IPS-NIHi7 (cell line): ENCODE results near the gene PIK3R6.
"Not testable (repeated sequence)": the region's sequence is repeated elsewhere in the genome, so short reads cannot be mapped to it uniquely, and the experiment has no call there.

ENCODE experiments used
- DNase-seq: peaks from one replicate; pipeline ENCODE4 v3.0.0; 2012; ENCODE audit warnings: mixed read lengths; ENCODE audit errors: extremely low spot score

Gene PIK3R6

DNA sequence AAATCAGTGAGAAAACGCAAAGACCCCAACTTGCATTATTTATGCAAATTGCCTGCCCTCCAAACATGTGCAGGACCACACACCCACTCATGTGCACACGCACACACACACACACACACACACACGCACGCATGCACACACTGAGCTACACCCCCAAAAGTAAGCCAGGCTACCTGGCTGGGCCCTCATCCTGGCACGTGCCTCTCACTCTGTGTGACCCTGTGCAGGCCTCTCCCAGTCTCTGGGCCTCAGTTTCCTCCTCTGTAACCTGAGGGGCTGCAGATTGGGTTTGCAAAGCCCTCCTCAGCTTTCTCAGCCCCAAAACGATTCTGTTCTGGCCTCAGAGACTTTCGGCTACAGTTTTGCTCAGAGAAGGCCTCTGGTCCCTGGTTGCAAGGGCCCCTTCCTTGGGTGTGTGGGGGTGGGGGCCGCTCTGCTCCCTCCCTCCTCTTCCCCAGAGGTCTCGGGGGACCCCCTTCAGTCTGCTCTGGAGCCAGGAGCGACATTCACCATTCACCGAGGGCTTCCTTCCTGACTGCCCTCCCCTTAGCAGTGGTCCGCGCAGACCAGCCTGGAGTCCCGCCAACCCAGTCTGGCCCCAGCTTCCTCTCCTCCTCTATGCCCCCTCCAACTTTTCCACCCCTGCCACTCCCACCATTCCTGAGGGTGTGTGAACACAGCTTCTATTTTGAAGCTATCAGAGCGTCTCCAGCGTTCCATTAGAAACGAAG is 5.4 kb upstream of the PIK3R6 start:
- no peak for DNase-seq

DNA sequence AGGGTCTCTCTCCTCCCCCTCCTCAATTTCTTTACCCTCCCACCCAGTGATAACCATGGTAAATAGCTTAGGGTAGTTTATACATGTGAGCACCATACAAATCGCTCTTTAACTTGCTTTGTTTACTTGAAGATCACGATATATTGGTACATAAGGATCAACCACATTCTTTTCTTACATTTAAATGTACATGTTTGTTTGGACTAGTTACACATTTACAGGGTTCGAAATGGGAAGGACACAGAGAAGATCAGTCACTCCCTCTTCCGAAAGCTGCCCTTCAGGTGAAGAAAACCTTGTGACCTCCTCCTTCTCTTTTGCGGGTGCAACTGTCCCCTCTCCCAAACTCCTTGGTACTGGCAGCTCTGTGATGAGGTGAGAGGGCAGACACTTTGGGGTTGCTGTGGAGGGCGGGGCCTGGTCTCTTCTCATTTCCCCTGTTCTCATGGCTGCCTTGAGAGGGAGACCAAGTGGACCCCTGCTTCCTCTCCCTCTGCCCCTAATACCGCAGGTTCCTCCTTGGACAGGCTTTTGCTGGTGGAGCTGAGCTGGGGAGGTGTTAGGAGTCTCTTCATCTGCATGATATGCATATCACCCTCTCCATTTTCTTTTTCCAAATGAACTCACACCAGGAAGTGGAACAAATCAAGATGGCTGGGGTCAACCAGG is 4.7 kb upstream of the PIK3R6 start:
- no peak for DNase-seq

DNA sequence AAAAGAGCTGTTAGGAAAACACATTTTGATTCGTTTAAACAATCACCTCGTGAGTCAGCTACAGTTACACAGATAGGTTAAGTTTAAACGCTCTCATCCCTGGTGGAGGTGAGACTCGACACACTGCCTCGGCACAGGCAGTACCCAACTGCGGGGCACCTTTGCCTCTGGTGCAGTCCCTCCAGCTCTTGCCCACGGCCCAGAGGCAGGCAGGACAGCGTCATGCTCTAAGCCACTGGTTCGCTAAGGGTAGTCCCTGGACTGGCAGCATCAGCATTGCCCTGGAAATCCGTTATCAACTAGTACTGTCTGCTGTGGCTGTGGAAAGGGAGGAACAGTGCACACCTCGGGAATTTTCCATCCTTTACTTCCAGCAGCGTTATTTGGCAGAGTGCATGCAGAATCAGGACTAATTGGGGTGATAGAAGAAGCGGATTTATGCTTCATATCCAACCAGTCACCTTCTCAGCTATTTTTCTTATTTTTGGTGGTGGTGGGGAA is 3.7 kb upstream of the PIK3R6 start:
- no peak for DNase-seq

DNA sequence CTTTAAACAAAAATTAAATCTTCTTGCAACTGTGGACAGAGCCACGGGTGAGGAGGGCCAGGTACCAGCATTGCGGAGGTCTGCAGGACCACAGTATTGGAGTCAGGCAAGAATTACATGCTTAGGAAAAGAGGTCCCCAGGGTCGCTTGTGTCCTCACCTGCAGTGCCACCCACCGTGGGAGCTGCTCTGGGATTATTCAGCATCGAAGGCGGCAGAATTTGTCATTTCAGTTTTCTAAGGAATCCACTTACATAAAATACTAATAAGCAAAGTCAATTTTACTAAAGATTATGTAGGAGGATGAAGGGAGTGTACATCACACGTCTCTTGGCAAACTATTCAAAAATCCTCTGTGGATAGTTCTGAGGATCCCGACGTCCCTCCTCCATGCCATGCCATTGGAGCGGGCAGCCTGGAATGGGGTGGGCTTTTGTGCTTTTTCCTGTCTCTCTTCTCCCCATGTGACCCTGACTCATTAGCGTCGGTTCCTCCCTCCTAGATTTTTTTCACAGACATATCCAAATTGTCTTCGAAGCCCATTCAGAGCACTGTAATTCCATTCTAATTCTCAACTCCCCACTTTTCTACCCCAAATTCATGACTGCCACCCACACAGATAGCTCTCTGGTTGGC is 3.0 kb upstream of the PIK3R6 start:
- no peak for DNase-seq

DNA sequence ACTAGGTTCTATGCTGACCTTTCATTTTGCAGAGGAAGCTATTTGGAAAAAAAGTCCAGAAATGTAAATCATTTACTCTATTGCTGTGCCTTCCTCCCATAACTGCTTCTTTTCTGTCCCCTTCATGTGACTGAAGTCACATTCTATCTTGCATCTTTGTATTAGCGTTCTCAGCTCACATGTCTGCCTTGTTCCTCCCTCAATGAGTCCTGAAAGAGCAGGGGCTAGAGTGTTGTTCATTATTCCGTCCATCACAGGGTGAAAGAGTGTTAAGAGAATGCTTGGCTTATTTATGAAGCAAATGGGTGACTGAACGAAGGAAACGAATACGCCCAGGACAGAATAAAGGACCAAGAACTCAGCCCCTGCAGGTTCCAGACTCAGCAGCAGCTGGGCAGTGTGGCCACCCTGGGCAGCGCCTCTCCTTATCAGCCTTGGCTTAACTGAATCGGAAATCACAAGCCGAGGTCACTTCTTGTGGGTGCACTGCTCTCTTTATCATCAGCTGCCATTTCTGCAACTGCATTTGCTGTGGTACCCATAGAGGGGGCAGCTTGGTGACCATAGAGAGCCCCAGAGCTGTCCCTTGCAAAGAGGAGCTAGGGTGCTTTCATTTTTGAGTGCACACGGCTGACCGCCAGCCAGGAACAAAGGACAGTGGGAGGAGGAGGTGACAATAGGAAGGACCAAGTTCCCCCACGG is 1.8 kb upstream of the PIK3R6 start:
- DNase-seq = no peak

DNA sequence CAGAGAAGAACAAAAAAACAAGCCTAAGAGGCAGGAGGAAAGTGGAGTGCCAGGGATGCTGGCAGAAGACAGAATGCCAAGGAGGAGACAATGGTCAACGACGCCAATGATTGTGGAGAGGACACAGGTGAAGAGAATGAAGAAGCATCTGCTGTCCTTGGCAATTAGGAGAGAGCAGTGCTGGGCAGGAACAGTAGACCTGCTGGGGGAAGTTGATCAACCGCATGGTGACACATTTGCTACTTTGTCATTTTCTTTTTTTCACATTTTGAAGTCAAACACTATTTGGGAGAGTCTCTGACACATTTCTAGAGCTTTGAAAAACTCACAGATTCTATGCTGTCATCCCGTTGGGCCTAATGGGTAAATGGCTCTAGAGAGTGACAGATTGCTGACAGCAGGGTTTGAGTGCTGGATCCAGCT is 1.1 kb upstream of the PIK3R6 start:
- DNase-seq = no peak

DNA sequence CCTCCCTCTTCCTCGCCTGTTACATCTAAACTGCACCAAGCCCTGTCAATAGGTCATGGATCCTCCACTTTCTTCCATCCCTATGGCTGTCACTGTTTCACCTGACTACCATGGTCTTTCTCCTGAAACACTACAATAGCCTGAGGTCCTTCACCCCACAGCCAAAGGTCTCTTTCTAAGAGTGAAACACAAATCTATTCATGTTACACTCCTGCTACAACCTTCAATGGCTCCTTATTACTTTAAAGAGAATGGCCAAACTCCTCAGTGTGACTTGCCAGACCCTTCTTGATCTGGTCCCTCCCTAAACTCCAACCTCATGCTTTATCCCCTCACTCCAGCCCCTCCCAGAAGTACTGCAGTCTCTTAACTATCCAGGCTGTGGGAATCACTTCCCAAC is 618 bp upstream of the PIK3R6 start:
- no peak for DNase-seq

DNA sequence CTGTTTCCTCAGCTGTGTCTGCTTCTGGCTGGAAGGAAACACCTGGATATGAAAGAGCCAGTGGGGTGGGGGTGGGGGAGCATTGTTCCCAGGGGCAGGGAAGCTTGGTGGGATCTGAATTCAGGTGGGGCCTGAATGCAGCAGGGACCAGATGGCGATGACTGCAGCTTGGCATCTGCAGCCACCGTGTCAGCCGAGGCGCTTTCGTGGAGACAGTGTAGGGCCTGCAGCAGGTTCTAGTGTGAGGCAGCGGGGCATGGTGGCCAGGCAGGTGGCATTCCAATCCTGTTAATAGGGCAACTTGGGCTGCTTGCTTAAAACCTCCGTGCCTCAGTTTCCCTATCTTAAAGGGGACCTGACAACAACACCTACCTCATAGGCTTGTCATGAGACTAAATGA is 1.7 kb downstream of the PIK3R6 start:
- DNase-seq = no peak

DNA sequence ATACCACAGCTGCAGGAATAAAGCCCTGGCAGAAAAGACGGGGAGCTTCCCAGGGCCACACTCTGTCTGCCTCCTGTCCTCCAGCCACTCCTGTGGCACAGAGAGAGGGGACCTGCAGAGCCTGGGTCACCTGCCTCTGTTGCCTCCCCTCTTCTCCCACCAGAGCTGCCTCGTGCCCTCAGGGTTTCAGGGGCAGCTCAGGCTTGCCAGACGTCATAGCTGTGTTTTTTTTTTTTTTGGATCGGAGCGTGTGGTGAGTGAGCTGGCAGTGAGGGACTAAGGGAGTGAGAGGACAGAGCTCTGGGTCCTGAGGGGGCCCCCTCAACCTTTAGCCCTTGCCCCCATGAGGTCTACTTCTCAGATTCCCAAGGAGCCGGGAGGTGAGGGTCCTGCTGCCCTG is 2.1 kb downstream of the PIK3R6 start:
- DNase-seq = no peak

DNA sequence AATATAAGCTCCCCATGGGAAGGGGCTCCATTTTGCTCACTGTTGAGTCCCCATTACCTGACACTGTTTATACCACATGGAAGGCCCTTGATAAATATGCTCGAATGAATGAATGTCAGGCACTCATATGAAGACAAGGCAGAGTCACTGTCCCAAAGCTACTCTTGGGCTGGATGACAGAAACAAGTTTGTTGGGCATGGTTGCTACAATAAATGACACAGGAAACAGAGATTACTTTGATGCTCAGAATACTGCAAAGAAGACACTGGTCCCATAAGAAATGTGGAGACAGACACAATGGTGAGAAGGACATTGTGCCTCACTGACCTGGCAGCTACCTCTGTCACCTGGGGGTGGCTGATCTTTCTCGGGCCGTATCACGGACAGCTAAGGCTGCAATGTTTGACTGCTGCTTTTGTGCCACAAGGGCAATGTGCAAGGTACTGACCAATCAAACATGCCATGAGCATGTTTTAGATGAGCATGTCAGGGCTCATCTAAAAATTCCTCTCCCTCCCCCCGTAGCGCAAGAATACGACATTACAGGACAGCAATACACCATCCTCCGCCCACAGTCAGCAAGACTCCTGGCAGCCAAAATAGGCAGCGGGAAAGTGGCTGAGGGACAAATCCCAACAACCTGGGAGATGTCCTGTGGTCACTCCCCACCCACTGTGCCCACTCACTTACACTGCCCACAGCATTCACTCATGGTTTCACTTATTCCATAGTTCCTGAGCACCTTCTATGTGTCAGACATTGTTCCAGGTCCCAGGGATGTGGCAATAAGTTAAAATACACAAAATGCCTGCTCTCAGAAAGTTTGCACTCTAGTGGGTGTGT is 5.0 kb downstream of the PIK3R6 start:
- DNase-seq = no peak

DNA sequence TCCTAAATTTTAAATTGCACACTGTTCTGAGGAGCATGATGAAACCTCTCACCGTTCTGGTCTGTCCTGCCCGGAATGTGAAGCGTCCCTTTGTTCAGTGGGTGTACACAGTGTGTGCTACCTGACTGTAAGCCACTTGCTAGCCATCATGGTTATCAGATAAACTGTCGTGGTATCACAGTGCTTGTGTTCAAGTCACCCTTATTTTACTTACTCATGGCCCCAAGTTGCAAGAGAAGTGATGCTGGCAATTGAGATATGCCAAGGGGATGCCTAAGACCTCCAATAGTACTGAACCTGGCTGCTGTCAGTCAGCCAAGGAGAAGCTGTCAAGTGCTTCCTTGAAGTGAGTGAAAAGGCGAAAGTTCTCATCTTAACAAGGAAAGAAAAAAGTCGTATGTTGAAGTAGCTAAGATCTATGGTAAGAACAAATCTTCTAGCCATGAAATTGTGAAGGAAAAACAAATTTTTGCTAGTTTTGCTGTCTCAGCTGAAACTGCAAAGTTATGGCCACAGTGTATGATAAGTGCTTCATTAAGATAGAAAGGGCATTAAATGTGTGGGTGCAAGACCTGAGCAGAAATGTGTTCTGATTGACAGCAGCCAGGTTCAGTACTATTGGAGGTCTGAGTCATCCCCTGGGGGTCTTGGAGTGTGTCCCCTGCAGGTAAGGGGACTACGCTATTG is 5.8 kb downstream of the PIK3R6 start:
- DNase-seq = no peak

DNA sequence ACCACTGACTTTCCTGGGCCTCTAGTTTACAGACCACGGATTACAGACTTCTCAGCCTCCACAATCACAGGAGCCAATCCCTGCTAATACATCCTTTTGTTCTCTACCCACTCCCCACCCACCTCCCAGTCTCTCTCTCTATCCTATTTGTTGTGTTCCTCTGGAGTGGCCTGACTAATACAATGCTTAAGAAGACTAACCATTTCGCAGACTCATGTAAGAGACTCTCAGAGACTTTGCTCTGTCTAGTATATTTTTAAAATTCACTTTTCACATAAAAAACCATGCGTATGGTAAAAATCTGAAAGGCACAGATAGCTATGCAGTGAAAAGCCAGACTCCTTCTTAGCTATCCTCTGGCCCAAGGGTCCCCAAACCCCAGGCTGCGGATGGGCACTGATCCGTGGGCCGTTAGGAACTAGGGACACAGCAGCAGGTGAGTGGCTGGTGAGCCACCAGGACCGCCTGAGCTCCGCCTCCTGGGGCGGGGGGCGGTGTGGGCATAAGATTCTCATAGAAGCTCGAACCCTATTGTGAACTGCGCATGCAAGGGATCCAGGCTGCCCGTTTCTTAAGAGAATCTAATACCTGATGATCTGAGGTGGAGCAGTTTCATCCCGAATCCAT is 7.6 kb downstream of the PIK3R6 start:
- DNase-seq = no peak

DNA sequence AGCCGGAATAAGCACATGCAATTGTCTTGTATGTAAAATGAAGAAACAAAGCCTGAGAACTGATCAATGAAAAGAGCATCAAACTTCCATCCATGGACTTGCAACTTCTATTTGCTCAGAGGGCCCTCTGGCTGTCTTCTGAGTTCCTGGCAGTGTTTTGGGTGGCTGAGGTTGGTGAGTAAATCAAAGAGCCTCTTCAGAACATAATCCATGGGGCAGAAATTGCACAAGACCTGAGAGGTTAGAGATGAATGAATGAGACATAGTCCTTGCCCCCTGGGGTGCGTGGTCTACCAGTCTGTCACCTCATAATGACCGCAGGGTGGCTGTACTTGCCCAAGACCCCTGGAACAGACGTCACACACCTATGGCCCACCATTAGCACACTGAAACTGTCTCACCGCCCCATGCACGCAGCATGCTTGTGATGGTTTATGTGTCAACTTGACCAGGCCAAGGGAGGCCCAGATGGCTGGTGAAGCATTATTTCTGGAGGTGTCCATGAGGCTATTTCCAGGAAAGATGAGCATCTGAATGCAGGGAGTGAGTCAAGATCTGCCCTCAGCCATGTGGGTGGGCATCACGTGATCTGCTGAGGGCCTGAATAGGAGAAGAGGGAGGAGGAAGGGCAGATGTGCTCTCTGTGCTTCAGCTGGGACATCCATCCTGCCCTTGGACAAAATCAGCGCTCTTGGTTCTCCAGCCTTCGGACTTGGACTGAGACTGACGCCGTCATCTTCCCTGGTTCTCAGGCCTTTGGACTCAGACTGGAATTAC is 8.3 kb downstream of the PIK3R6 start:
- no peak for DNase-seq

DNA sequence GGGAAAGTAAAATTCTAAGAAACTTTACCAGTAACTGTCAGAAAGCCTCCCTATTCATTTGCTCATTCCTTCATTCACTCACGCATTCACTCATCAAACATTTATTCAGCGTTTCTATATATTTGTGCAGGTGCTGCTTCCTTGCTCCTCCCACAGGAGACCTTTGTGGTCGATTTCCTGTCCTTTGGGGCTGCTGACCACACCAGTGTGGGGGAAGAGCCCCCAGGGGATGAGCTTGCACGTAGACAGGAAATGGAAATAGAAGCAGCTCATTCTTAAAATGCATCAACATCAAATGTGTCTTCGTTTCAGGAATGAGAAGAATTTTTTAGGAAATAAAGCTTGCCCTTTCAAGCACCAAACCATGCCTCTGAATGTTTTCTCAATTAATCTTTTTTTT is 9.6 kb downstream of the PIK3R6 start:
- DNase-seq = no peak

DNA sequence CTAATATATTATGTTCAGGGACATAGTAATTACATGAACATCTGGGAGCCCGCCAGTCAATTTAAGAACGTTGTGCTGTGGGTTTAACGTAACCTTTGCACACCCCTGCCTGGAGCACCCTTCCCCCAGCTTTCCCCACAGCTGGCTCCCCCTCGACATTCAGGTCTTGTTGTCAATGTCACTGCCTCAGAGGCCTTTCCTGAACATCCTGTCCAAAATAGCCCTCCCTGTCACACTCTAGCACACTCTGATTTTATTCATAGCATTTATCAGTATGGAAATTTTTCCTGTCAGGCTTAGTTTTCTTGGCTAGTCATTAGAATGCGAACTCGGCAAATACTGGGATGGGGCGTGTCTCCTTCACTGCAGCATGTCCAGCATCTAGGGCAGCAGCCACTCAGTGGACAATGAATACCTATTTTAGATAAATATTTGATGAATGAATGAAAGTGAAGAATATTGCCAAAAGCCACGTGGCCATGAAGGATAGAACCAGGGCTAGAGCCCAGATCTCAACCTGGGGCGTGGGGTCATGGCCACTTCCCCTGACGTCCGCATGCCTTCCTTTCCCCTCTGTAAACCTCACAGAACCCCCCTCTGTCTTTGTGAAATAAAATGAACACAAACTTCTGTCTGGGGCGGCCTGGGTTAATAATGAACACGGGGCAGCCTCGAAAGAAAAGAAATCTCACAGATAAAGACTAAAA is 10.5 kb downstream of the PIK3R6 start:
- no peak for DNase-seq

DNA sequence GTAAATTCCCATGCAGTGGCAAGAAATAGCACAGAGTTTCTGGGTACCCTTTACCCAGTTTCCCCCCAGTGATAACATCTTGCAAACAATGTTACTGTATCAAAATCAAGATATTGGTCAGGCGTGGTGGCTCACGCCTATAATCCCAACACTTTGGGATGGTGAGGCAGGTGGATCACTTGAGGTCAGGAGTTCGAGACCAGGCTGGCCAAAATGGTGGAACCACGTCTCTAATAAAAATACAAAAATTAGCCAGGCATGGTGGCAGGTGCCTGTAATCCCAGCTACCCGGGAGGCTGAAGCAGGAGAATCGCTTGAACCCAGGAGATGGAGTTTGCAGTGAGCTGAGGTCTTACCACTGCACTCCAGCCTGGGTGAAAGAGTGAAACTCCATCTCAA is 11.3 kb downstream of the PIK3R6 start:
- not testable (repeated sequence) for DNase-seq

DNA sequence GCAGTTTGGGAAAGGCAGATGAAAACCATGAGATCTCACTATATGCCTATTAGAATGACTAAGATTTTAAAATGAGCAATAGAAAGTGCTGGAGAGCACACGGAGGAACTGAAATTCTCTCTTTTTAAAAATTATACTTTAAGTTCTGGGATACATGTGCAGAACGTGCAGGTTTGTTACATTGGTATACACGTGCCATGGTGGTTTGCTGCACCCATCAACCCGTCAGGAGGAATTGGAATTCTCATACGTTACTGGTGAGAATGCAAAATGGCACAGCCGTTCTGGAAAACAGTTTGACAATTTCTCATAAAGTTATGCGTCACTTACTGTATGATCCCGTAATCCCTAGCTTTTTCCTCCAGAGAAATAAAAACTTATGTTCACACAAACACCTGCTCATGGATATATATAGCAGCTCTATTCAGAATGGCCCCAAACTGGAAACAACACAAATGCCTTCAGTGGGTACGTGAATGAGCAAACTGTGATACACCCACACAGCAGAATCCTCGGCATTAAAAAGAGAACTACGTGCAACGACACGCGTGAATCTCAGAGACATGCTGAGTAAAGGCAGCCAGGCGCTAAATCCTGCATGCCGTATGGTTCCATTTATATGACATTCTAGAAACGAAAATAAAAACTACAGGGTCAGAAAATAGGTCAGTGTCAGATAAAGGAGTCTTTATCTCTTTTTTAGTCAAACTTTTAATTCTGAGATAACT is 11.8 kb downstream of the PIK3R6 start:
- DNase-seq = no peak

DNA sequence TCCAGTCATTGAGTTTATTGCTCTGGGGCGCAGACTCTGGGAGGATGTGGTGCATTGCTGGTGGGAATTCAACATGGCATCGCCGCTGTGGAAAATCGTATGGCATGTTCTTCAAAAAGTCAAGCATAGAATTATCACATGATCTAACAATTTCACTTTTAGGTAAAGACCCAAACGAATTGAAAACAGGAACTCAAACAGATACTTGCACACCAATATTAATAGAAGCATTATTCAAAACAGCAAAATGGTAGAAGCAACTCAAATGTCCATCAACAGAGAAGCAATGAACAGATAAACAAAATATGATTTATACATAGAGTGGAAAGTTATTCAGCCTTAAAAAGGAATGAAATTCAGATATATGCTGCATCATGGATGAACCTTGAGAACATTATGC is 15.9 kb downstream of the PIK3R6 start:
- DNase-seq = no peak
